K562 (cell line): ENCODE data around the gene ALG14. TPM values are rescaled to one million over a fixed set of nuclear protein-coding genes. Genes with fewer than 3 reads are reported as not detected.

Experiments used
- E2F8 ChIP-seq: fragments of 450-650 bp; IDR thresholded peaks from 2 replicates; pipeline ENCODE4 v1.7.1; 2018; ENCODE audit warnings: mild to moderate bottlenecking, low read depth; ENCODE audit not compliant: partially characterized antibody
- ESRRA ChIP-seq: fragments of 450-650 bp; IDR thresholded peaks from 2 replicates; pipeline ENCODE4 v1.6.1; 2014; ENCODE audit warnings: low read depth, mild to moderate bottlenecking, moderate library complexity, borderline replicate concordance
- JUND ChIP-seq, 2 experiments: IDR thresholded peaks; 2 replicates in 1 of 2; 3 replicates in 1 of 2; pipeline ENCODE4 v1.6.1; 2011; ENCODE audit warnings: borderline replicate concordance in 2 of 2, low read depth in 2 of 2, low read length in 2 of 2, improper control_type of control experiment in 1 of 2, missing biosample characterization in 1 of 2, missing genetic modification characterization in 1 of 2, missing genetic modification reagents in 1 of 2
- KDM1A ChIP-seq, 2 experiments: fragments of 450-650 bp; IDR thresholded peaks; 2 replicates each; pipeline ENCODE4 v1.6.1; 2016; ENCODE audit warnings: mild to moderate bottlenecking in 2 of 2
- LARP7 ChIP-seq: fragments of 450-650 bp; IDR thresholded peaks from 2 replicates; pipeline ENCODE4 v1.6.1; 2016
- PHB2 ChIP-seq: fragments of 450-650 bp; IDR thresholded peaks from 2 replicates; pipeline ENCODE4 v1.6.1; 2017; ENCODE audit warnings: low read depth
- PML ChIP-seq: IDR thresholded peaks from 2 replicates; pipeline ENCODE4 v1.6.1; 2012; ENCODE audit warnings: low read length, inconsistent platforms
- RAD51 ChIP-seq: fragments of 450-650 bp; IDR thresholded peaks from 2 replicates; pipeline ENCODE4 v1.7.1; 2016; ENCODE audit warnings: low read depth, mild to moderate bottlenecking, borderline replicate concordance
- RERE ChIP-seq: sonication (generic); formaldehyde crosslinking; IDR thresholded peaks from 2 replicates; pipeline ENCODE4 v1.8.0; 2023; ENCODE audit warnings: missing genetic modification reagents, mild to moderate bottlenecking, borderline replicate concordance
- RHOXF2B ChIP-seq: fragments of 250-450 bp; sonication (Bioruptor Pico); conservative IDR thresholded peaks from 2 replicates; pipeline ENCODE4 v1.5.1; 2021
- RNF2 ChIP-seq: sonication (generic); IDR thresholded peaks from 2 replicates; pipeline ENCODE4 v1.6.1; 2016
- TCF15 ChIP-seq: fragments of 250-450 bp; sonication (Bioruptor Pico); IDR thresholded peaks from 2 replicates; pipeline ENCODE4 v1.8.0; 2022; ENCODE audit warnings: moderate library complexity, mild to moderate bottlenecking, inconsistent platforms
- TCF7 ChIP-seq: sonication (generic); IDR thresholded peaks from 2 replicates; pipeline ENCODE4 v1.6.1; 2016; ENCODE audit warnings: antibody characterized with exemption, borderline replicate concordance
- ZBTB33 ChIP-seq: sonication (generic); formaldehyde crosslinking; IDR thresholded peaks from 2 replicates; pipeline ENCODE4 v1.8.1; 2023; ENCODE audit warnings: mild to moderate bottlenecking, missing genetic modification reagents
- polyA plus RNA-seq, 8 experiments: library from polyadenylated mRNA; depleted of rRNA in 4 of 8; stranded (reverse) in 5 of 8; unstranded in 3 of 8; fragments of >200 nt; fragmentation: Nextera tagmentation in 2 of 8; fragmentation: Illumina TruSeq in 1 of 8; extraction: Ambion mirVana in 2 of 8; extraction: Trizol in 1 of 8; gene quantifications; 2 replicates each; pipeline versions ENCODE4 v1.2.1 to v1.2.3, GENCODE V29; 2011 to 2014; ENCODE audit warnings: inconsistent platforms in 1 of 8, missing spikeins in 1 of 8
- total RNA-seq, 7 experiments: library from RNA; depleted of rRNA in 6 of 7; stranded (reverse); fragments of >200 nt in 6 of 7; fragmentation: Illumina TruSeq in 2 of 7; extraction: Trizol in 2 of 7; gene quantifications; 2 replicates each; pipeline versions ENCODE4 v1.2.1 to v1.2.3, GENCODE V29; 2011 to 2021; ENCODE audit warnings: low replicate concordance in 1 of 7
- TF ChIP-seq, protein P1 (sequence below): sonication (generic); IDR thresholded peaks from 2 replicates; pipeline ENCODE4 v1.6.1; 2016

Gene ALG14
- total and polyA plus RNA-seq, 9 of the 15 experiments (the other 6 are each of a cell fraction or from before 2014, with no cell fraction given), result 2.8 to 16.2 (median 4.9) TPM

DNA sequence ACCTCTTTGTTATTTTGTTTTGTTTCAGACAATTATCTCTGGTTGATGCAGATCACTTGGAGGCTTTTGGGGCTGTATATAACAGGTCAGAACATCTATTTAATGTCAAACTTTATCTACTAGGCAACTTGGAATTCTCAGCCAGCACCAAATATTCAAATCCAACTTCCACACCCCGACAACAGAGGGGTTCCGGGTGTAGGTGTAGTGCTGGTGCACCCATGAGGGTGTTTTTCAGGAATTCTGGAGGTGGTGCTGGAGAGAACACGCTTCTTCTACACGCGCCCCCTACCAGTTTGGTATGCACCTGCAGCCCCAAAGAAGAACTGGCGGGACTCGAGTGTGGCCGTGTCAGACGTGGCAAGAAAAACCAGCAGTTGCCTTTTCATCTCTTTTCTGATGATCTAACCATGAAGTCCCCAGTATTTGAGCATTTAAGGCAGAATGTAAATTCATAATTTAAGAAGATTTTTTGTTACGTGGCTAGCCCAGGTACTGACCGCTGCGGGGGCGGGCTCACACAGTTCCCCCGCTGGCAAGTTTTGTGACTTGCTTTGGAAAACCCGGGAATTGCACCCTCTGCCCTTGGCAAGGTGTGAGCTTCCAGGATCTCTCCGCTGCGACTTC lies 43.9 kb upstream of the ALG14 start (continued):
- TF ChIP-seq JUND (IDR thresholded peaks at IDR 0.05; ENCODE audit: borderline replicate concordance, low read depth, low read length), result peak; percentile 39; the same call in 1 of the 2 replicates
- no peak; the same call in 2 of the 3 replicates for TF ChIP-seq JUND (tag; IDR thresholded peaks at IDR 0.05; ENCODE audit: borderline replicate concordance, low read depth, low read length)
- TF ChIP-seq E2F8, result peak; percentile 27
- TF ChIP-seq ESRRA, result no peak
- no peak for TF ChIP-seq TCF7
- TF ChIP-seq RAD51, result no peak
- no peak for TF ChIP-seq ZBTB33 (CRISPR knock-in tag)
- no peak for TF ChIP-seq RHOXF2B (CRISPR knock-in tag)
- peak in 1 of 2 experiments; percentile 13; a peak in 1 of 4 replicates for TF ChIP-seq KDM1A (IDR thresholded peaks at IDR 0.05)
- no peak for TF ChIP-seq RERE (CRISPR knock-in tag)
- no peak for TF ChIP-seq RNF2
- TF ChIP-seq, protein P1, sequence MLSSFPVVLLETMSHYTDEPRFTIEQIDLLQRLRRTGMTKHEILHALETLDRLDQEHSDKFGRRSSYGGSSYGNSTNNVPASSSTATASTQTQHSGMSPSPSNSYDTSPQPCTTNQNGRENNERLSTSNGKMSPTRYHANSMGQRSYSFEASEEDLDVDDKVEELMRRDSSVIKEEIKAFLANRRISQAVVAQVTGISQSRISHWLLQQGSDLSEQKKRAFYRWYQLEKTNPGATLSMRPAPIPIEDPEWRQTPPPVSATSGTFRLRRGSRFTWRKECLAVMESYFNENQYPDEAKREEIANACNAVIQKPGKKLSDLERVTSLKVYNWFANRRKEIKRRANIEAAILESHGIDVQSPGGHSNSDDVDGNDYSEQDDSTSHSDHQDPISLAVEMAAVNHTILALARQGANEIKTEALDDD, result no peak
- TF ChIP-seq PHB2, result no peak
- no peak for TF ChIP-seq LARP7
- TF ChIP-seq PML, result no peak
- no peak for TF ChIP-seq TCF15 (CRISPR knock-in tag)
